GM18507 (cell line): ENCODE results near the gene PCCA.
A peak's percentile ranks its signal among the peaks of the same experiment; 100 is the strongest.
"Not testable (repeated sequence)": the region's sequence is repeated elsewhere in the genome, so short reads cannot be mapped to it uniquely, and the experiment has no call there.

Experiments used
- DNase-seq: peaks from one replicate; pipeline ENCODE4 v3.0.0; 2011; ENCODE audit warnings: low read depth; ENCODE audit not compliant: insufficient read length; ENCODE audit errors: extremely low spot score
- FAIRE-seq: peaks from 2 replicates; lab custom pipeline; 2011; peaks lifted over from hg19 to GRCh38; lab: Jason Lieb, UNC

The PCCA gene

GRCh38 chr13:100364591-100364990, 275.7 kb downstream of the PCCA start:
- DNase-seq: no peak

GRCh38 chr13:100365680-100366079, 276.8 kb downstream of the PCCA start:
- DNase-seq: no peak
- no peak for FAIRE-seq

More at GRCh38 chr13:100364591-100364990, 275.7 kb downstream of the PCCA start:
- FAIRE-seq: no peak

- DNase-seq (no peak), FAIRE-seq (no peak)
Observed at GRCh38 chr13:100378533-100378932, 289.6 kb downstream of the PCCA start.

GRCh38 chr13:100381595-100382224, 292.8 kb downstream of the PCCA start:
- FAIRE-seq (no peak), DNase-seq (no peak)

- no peak for FAIRE-seq
- DNase-seq: no peak
Observed at GRCh38 chr13:100382785-100383184, 293.9 kb downstream of the PCCA start.

GRCh38 chr13:100387416-100387815, 298.5 kb downstream of the PCCA start:
- DNase-seq: no peak
- no peak for FAIRE-seq

GRCh38 chr13:100388150-100388549, 299.3 kb downstream of the PCCA start:
- not testable (repeated sequence) for DNase-seq, FAIRE-seq

GRCh38 chr13:100388923-100389322, 300.0 kb downstream of the PCCA start:
- DNase-seq: no peak
- no peak for FAIRE-seq

GRCh38 chr13:100389617-100390016, 300.7 kb downstream of the PCCA start:
- no peak for FAIRE-seq
- DNase-seq: no peak

GRCh38 chr13:100392709-100393630, 304.1 kb downstream of the PCCA start:
- DNase-seq (peak; percentile 2), FAIRE-seq (no peak)

GRCh38 chr13:100394005-100394695, 305.3 kb downstream of the PCCA start:
- DNase-seq: peak; percentile 2
- FAIRE-seq: peak; percentile 78

GRCh38 chr13:100395698-100396373, 306.9 kb downstream of the PCCA start:
- DNase-seq (no peak), FAIRE-seq (no peak)

- FAIRE-seq: no peak
- DNase-seq: no peak
Observed at GRCh38 chr13:100396776-100397175, 307.9 kb downstream of the PCCA start.

- no peak for DNase-seq
- FAIRE-seq: no peak
Observed at GRCh38 chr13:100397627-100398026, 308.7 kb downstream of the PCCA start.

- FAIRE-seq (no peak), DNase-seq (no peak)
Observed at GRCh38 chr13:100398360-100398759, 309.5 kb downstream of the PCCA start.

GRCh38 chr13:100399455-100399854, 310.6 kb downstream of the PCCA start:
- DNase-seq (no peak), FAIRE-seq (no peak)

- DNase-seq: no peak
- no peak for FAIRE-seq
Observed at GRCh38 chr13:100403675-100404074, 314.8 kb downstream of the PCCA start.

- DNase-seq (no peak), FAIRE-seq (no peak)
Observed at GRCh38 chr13:100409132-100409531, 320.2 kb downstream of the PCCA start.

- FAIRE-seq (no peak), DNase-seq (no peak)
Observed at GRCh38 chr13:100423375-100423774, 334.5 kb downstream of the PCCA start.

GRCh38 chr13:100428986-100429385, 340.1 kb downstream of the PCCA start:
- FAIRE-seq: no peak
- DNase-seq: no peak
